ENCODE measurements around the gene GRAPL.
"Not testable (repeated sequence)": the region's sequence is repeated elsewhere in the genome, so short reads cannot be mapped to it uniquely, and the experiment has no call there.

GRAPL gene

DNA sequence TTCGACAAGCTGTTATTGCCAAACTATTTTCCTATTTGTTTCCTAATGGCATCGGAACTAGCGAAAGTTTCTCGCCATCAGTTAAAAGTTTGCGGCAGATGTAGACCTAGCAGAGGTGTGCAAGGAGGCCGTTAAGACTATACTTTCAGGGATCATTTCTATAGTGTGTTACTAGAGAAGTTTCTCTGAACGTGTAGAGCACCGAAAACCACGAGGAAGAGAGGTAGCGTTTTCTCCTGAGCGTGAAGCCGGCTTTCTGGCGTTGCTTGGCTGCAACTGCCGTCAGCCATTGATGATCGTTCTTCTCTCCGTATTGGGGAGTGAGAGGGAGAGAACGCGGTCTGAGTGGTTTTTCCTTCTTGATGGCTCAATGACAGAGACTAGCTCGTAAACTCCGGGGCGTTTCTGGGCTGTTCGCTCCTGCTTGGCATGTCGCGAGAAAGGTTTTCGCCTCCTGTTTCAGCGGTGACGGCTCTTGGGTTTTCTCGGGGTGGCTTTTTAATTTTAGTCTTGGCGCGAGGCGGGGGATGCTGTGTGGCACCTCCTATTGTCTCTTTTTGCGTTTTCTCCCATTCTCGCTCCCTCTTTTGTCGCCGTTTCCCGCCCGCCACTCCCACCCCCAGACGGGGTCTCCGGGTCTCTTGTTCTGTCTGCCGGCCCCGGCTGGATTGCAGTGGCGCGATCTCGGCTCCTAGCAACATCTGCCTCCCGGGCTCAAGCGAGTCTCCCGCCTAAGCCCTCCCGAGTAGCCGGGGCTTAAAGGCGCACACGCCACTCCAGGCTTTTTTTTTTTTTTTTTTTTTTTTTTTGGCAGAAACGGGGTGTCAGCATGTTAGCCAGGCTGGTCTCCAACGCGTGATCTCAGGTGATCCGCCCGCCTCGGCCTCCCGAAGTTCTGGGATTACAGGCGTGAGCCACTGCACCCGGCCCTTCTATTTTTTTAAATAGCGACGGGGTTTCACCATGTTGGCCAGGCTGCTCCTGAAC is 60.8 kb downstream of the GRAPL start:
- in situ Hi-C loops (cut with MboI; ENCODE audit: low sequenced_read_pairs): not testable (repeated sequence)

DNA sequence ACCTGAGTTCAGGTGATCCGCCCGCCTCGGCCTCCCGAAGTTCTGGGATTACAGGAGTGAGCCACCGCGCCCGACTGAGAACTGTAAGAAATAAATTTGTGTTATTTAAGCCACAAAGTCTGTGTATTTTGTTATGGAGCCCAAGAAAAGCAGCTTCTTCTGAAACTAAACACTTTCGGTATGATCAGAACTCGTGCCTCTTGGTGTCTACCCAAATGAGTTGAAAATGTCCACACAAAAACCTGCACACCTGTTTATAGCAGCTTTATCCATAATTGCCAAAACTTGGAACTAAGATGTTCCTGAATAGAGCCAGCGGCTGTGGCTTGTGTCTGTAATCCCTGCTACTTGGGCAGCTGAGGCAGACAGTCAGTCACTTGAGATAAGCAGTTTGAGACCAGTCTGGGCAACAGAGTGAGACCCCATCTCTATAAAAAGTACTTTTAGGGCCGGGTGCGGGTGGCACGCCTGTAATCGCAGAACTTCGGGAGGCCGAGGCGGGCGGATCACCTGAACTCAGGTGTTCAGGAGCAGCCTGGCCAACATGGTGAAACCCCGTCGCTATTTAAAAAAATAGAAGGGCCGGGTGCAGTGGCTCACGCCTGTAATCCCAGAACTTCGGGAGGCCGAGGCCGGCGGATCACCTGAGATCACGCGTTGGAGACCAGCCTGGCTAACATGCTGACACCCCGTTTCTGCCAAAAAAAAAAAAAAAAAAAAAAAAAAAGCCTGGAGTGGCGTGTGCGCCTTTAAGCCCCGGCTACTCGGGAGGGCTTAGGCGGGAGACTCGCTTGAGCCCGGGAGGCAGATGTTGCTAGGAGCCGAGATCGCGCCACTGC is 61.7 kb downstream of the GRAPL start:
- in situ Hi-C loops (cut with MboI; ENCODE audit: low sequenced_read_pairs): not testable (repeated sequence)

DNA sequence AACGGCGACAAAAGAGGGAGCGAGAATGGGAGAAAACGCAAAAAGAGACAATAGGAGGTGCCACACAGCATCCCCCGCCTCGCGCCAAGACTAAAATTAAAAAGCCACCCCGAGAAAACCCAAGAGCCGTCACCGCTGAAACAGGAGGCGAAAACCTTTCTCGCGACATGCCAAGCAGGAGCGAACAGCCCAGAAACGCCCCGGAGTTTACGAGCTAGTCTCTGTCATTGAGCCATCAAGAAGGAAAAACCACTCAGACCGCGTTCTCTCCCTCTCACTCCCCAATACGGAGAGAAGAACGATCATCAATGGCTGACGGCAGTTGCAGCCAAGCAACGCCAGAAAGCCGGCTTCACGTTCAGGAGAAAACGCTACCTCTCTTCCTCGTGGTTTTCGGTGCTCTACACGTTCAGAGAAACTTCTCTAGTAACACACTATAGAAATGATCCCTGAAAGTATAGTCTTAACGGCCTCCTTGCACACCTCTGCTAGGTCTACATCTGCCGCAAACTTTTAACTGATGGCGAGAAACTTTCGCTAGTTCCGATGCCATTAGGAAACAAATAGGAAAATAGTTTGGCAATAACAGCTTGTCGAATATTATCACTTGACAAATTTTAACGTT is 62.5 kb downstream of the GRAPL start:
- in situ Hi-C loops (cut with MboI; ENCODE audit: low sequenced_read_pairs): not testable (repeated sequence)

DNA sequence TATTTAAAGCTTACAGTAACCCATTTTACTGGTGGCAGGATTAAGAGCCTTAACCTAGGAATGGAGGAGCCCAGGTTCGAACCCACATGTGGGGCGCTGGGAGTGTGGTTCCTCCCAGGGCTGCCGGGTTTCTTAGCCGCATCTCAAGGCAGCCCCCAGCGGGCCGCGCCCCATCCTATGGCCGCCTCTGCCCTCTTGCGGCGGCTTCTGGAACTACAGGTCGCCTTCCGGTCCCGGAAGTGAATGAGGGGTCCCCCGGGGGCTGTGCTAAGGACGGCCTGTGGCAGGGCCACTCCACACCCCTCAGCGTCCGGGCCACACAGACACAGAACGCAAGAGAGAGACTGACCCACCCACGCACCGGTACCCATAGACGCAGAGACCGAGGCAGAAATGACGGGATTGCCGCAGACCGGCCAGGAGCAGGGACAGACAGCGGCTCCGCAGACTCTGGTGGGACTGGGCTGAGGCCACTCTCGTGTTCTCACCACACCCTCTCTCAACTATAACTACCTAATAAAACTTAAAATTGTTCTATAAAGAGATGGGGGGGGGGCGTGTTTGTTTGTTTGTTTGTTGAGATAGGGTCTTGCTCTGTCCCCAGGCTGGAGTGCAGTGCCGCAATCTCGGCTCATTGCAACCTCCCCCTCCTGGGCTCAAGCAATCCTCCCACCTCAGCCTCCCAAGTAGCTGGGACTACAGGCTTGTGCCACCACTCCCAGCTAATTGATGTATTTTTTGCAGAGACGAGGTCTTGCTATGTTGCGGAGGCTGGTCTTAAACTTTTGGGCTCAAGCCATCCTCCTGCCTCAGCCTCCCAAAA is 69.2 kb downstream of the GRAPL start:
- in situ Hi-C loops (cut with MboI; ENCODE audit: low sequenced_read_pairs): not testable (repeated sequence)

- in situ Hi-C loops (cut with MboI; ENCODE audit: low sequenced_read_pairs): not testable (repeated sequence)
Measured at GRCh38 chr17:19202448-19202847, 75.1 kb downstream of the GRAPL start.

- in situ Hi-C loops (cut with MboI; ENCODE audit: low sequenced_read_pairs): not testable (repeated sequence)
Measured at GRCh38 chr17:19203429-19203828, 76.0 kb downstream of the GRAPL start.
